B cell (primary cell): ENCODE results near the gene MMP21. TPM values are rescaled to one million over a fixed set of nuclear protein-coding genes. Genes with fewer than 3 reads are reported as not detected.

ENCODE experiments used
- ATAC-seq: fragments of 200-7000 bp; cut with Tn5 transposase; one replicate; pipeline ENCODE4 v1.10.0; 2021; ENCODE audit warnings: low read depth, mild to moderate bottlenecking, moderate number of reproducible peaks, moderate library complexity
- CTCF ChIA-PET: fragments of 350-600 bp; sonication (Branson Sonifier 250); formaldehyde crosslinking; loops from one replicate; lab custom pipeline; 2021; ENCODE audit warnings: antibody characterized with exemption, inconsistent platforms; lab: Charles Lee
- POLR2A ChIA-PET: fragments of 350-600 bp; sonication (Branson Sonifier 250); formaldehyde crosslinking; loops from one replicate; lab custom pipeline; 2021; ENCODE audit warnings: antibody characterized with exemption; lab: Charles Lee
- DNase-seq: peaks from one replicate; pipeline ENCODE4 v3.0.0; 2013
- H2AFZ ChIP-seq: 2 replicates; pipeline ENCODE4 v1.6.1; 2012; ENCODE audit warnings: mild to moderate bottlenecking, low read depth, low read length; ENCODE audit not compliant: insufficient read depth, poor library complexity, severe bottlenecking
- H3K27ac ChIP-seq, 2 donors: 1 replicate in 1 of 2; 2 replicates in 1 of 2; pipeline ENCODE4 v1.5.1; 2012 to 2013; ENCODE audit warnings: low read length in 2 of 2, mild to moderate bottlenecking in 2 of 2, moderate library complexity in 1 of 2
- H3K27me3 ChIP-seq, 4 experiments: fragments of 200-600 bp in 1 of 4; sonication (generic) in 1 of 4; replicated peaks in 1 of 4; 1 replicate in 2 of 4; 2 replicates in 2 of 4; pipeline versions ENCODE4 v1.6.1 to v1.7.0; 2013 to 2016; ENCODE audit warnings: low read length in 3 of 4, mild to moderate bottlenecking in 2 of 4, mixed read lengths in 1 of 4, moderate library complexity in 1 of 4; ENCODE audit not compliant: insufficient read depth in 4 of 4, control insufficient read depth in 3 of 4; ENCODE audit errors: control extremely low read depth in 1 of 4
- H3K36me3 ChIP-seq, 2 experiments: replicated peaks in 1 of 2; 1 replicate in 1 of 2; 2 replicates in 1 of 2; pipeline versions ENCODE4 v1.6.1 to v1.7.1; 2013; ENCODE audit warnings: low read length in 1 of 2; ENCODE audit not compliant: insufficient read depth in 2 of 2, control insufficient read depth in 1 of 2; ENCODE audit errors: control extremely low read depth in 1 of 2, extremely low read depth in 1 of 2
- H3K4me1 ChIP-seq, 2 donors: fragments of 200-600 bp in 1 of 2; sonication (generic) in 1 of 2; 1 replicate in 1 of 2; 2 replicates in 1 of 2; pipeline versions ENCODE4 v1.5.1 to v1.6.1; 2013 to 2017; ENCODE audit warnings: low read length in 2 of 2; ENCODE audit not compliant: control insufficient read depth in 2 of 2, insufficient read depth in 2 of 2
- H3K4me2 ChIP-seq: replicated peaks from 2 replicates; pipeline ENCODE3; 2012; ENCODE audit warnings: mild to moderate bottlenecking, low read depth, low read length; ENCODE audit not compliant: poor library complexity, severe bottlenecking
- H3K4me3 ChIP-seq, 5 experiments: fragments of 200-600 bp in 1 of 5; sonication (generic) in 1 of 5; 1 replicate in 3 of 5; 2 replicates in 2 of 5; pipeline versions ENCODE4 v1.5.1 to v1.7.0; 2011 to 2016; ENCODE audit warnings: low read length in 4 of 5, mild to moderate bottlenecking in 4 of 5, low read depth in 2 of 5, control low read depth in 1 of 5, moderate library complexity in 1 of 5; ENCODE audit not compliant: insufficient read depth in 1 of 5; ENCODE audit errors: control extremely low read depth in 1 of 5, extremely low read depth in 1 of 5
- H3K79me2 ChIP-seq: fragments of 200-600 bp; sonication (generic); one replicate; pipeline ENCODE4 v1.6.0; 2016; ENCODE audit warnings: low read length; ENCODE audit not compliant: control insufficient read depth, insufficient read depth
- H3K9ac ChIP-seq: fragments of 200-600 bp; sonication (generic); 2 replicates; pipeline ENCODE4 v1.6.1; 2017; ENCODE audit warnings: mild to moderate bottlenecking, low read length, moderate library complexity
- H3K9me3 ChIP-seq, 3 donors: one replicate each; pipeline versions ENCODE4 v1.6.1 to v1.7.1; 2013; ENCODE audit warnings: low read length in 2 of 3; ENCODE audit not compliant: control insufficient read depth in 2 of 3, insufficient read depth in 1 of 3; ENCODE audit errors: control extremely low read depth in 1 of 3
- H4K20me1 ChIP-seq: 2 replicates; pipeline ENCODE4 v1.6.0; 2012; ENCODE audit warnings: mild to moderate bottlenecking, low read length; ENCODE audit not compliant: insufficient read depth, control insufficient read depth, poor library complexity, severe bottlenecking
- H3K27ac Mint-ChIP-seq: one replicate; pipeline ENCODE4 v1.8.0; 2021; ENCODE audit warnings: mixed read lengths
- H3K27me3 Mint-ChIP-seq: one replicate; pipeline ENCODE4 v1.8.0; 2021; ENCODE audit warnings: mixed read lengths
- H3K4me1 Mint-ChIP-seq: one replicate; pipeline ENCODE4 v1.8.0; 2021; ENCODE audit warnings: mixed read lengths
- H3K4me3 Mint-ChIP-seq: one replicate; pipeline ENCODE4 v1.8.0; 2021; ENCODE audit warnings: mixed read lengths
- H3K9me3 Mint-ChIP-seq: one replicate; pipeline ENCODE4 v1.8.0; 2022; ENCODE audit warnings: mixed read lengths; ENCODE audit not compliant: insufficient read depth
- CTCF ChIP-seq: fragments of 200-600 bp; IDR thresholded peaks from one replicate; pipeline ENCODE4 v1.8.0; 2022; ENCODE audit warnings: antibody characterized with exemption, mild to moderate bottlenecking
- EZH2 ChIP-seq: IDR thresholded peaks from 2 replicates; pipeline ENCODE4 v1.6.1; 2012; ENCODE audit warnings: borderline replicate concordance, low read depth, mild to moderate bottlenecking, moderate library complexity, low read length; ENCODE audit not compliant: insufficient read depth, poor library complexity, severe bottlenecking
- WGBS: methylation state at CpG from one replicate; pipeline ENCODE4 v1.1.5; 2013; ENCODE audit warnings: missing lambda C conversion rate; ENCODE audit not compliant: insufficient coverage; 5-methylcytosine and 5-hydroxymethylcytosine counted together
- intact Hi-C: fragments of 100-400 bp; cut with micrococcal nuclease; formaldehyde crosslinking; loops from one replicate; pipeline ENCODE4 v1.10.0; 2022
- polyA plus RNA-seq: library from polyadenylated mRNA; depleted of rRNA; stranded (reverse); fragments of >200 nt; gene quantifications from 2 replicates; pipeline ENCODE4 v1.2.3, GENCODE V29; 2012
- total RNA-seq, 2 donors: library from RNA; stranded (reverse); fragments of 120-200 nt in 1 of 2; gene quantifications; 1 replicate in 1 of 2; 2 replicates in 1 of 2; pipeline versions ENCODE4 v1.2.3 to v1.2.4, GENCODE V29; 2013 to 2022

Gene MMP21
- total and polyA plus RNA-seq, 2 donors (not counting 1 experiment from before 2014, with no cell fraction given): 0.15 to 0.18 TPM

GRCh38 chr10:125802131-125802530 is 26.5 kb upstream of the MMP21 start:
- Mint-ChIP-seq H3K4me1 (no peaks in the 10 kb centered on the region), H3K27me3 (no peaks in the 10 kb centered on the region), H3K4me3 (no peak overlapping the region), H3K27ac (no peak overlapping the region), H3K9me3 (no peaks in the 10 kb centered on the region)
- ATAC-seq: no peak
- Histone ChIP-seq H3K9ac (no peak overlapping the region), H4K20me1 (no peaks in the 10 kb centered on the region), H3K79me2 (no peaks in the 10 kb centered on the region), H2AFZ (no peak overlapping the region), H3K27me3 (no peaks in the 10 kb centered on the region), H3K4me2 (no peak overlapping the region), H3K4me1 (no peaks in the 10 kb centered on the region), H3K36me3 (peaks cover 2 to 44% of the 10 kb centered on the region in 2 experiments), H3K9me3 (no peaks in the 10 kb centered on the region), H3K4me3 (no peak overlapping the region), H3K27ac (no peak overlapping the region)
- CTCF ChIA-PET: no interaction called here
- POLR2A ChIA-PET: no interaction called here
- WGBS: 97% methylated on average over 5 of the region's 5 CpGs
- intact Hi-C loops: no loop called here
- TF ChIP-seq CTCF (no peak), EZH2 (no peak)
- no peak for DNase-seq

- ATAC-seq (no peak), DNase-seq (no peak)
- H3K27ac Mint-ChIP-seq: no peak overlapping the region
- 86% methylated on average over 1 of the region's 1 CpG for WGBS
- no peaks in the 10 kb centered on the region for H4K20me1 ChIP-seq
- H3K9me3 ChIP-seq: no peaks in the 10 kb centered on the region
- H3K4me2 ChIP-seq: no peak overlapping the region
- no peaks in the 10 kb centered on the region for H3K4me1 Mint-ChIP-seq
- intact Hi-C loops: no loop called here
- TF ChIP-seq EZH2: no peak
- TF ChIP-seq CTCF: no peak
- H3K4me3 ChIP-seq: no peak overlapping the region
- no peak overlapping the region for H3K4me3 Mint-ChIP-seq
- H3K36me3 ChIP-seq: peaks cover 2 to 43% of the 10 kb centered on the region in 2 experiments
- no peaks in the 10 kb centered on the region for H3K4me1 ChIP-seq
- CTCF ChIA-PET: no interaction called here
- H2AFZ ChIP-seq: no peak overlapping the region
- no peaks in the 10 kb centered on the region for H3K27me3 Mint-ChIP-seq
- H3K9me3 Mint-ChIP-seq: no peaks in the 10 kb centered on the region
- H3K27me3 ChIP-seq: no peaks in the 10 kb centered on the region
- no peaks in the 10 kb centered on the region for H3K79me2 ChIP-seq
- no peak overlapping the region for H3K27ac ChIP-seq
- H3K9ac ChIP-seq: no peak overlapping the region
- POLR2A ChIA-PET: no interaction called here
Observed at GRCh38 chr10:125801574-125801973, 26.0 kb upstream of the MMP21 start.
